KMS-11 (cell line): ENCODE results near the gene ADRA2C.

Source experiments
- H2AFZ ChIP-seq: fragments of 200-600 bp; sonication (generic); 2 replicates; pipeline ENCODE4 v1.6.1; 2016; ENCODE audit warnings: antibody characterized with exemption, mixed run types, low read depth
- H3K27ac ChIP-seq: fragments of 200-600 bp; sonication (generic); 2 replicates; pipeline ENCODE4 v1.6.1; 2016; ENCODE audit warnings: mild to moderate bottlenecking, mixed run types
- H3K27me3 ChIP-seq: fragments of 200-600 bp; sonication (generic); 2 replicates; pipeline ENCODE4 v1.6.1; 2017; ENCODE audit warnings: mild to moderate bottlenecking, low read depth, mixed run types, moderate library complexity; ENCODE audit not compliant: insufficient read depth
- H3K36me3 ChIP-seq: fragments of 200-600 bp; sonication (generic); 2 replicates; pipeline ENCODE4 v1.6.1; 2017; ENCODE audit warnings: mild to moderate bottlenecking, mixed run types; ENCODE audit not compliant: insufficient read depth
- H3K4me1 ChIP-seq: fragments of 200-600 bp; sonication (generic); 2 replicates; pipeline ENCODE4 v1.6.1; 2016; ENCODE audit warnings: mild to moderate bottlenecking, low read depth, mixed run types; ENCODE audit not compliant: poor library complexity, severe bottlenecking
- H3K4me2 ChIP-seq: fragments of 200-600 bp; sonication (generic); 2 replicates; pipeline ENCODE4 v1.7.0; 2016; ENCODE audit warnings: mild to moderate bottlenecking, mixed run types
- H3K4me3 ChIP-seq: fragments of 200-600 bp; sonication (generic); IDR thresholded peaks from 2 replicates; pipeline ENCODE4 v1.6.1; 2017; ENCODE audit warnings: low read depth, low read length, mixed read lengths; ENCODE audit not compliant: insufficient read depth
- H3K79me2 ChIP-seq: fragments of 200-600 bp; sonication (generic); 2 replicates; pipeline ENCODE4 v1.6.1; 2016; ENCODE audit warnings: low read depth, mixed run types; ENCODE audit not compliant: insufficient read depth
- H3K9ac ChIP-seq: fragments of 200-600 bp; sonication (generic); 2 replicates; pipeline ENCODE4 v1.6.1; 2016; ENCODE audit warnings: mild to moderate bottlenecking, mixed run types
- H4K20me1 ChIP-seq: fragments of 200-600 bp; sonication (generic); 2 replicates; pipeline ENCODE4 v1.6.1; 2016; ENCODE audit warnings: mild to moderate bottlenecking, mixed run types; ENCODE audit not compliant: insufficient read depth
- TF ChIP-seq, protein P1 (sequence below): fragments of 200-600 bp; sonication (generic); conservative IDR thresholded peaks from 2 replicates; pipeline ENCODE4 v1.6.1; 2017; ENCODE audit warnings: low read depth, mild to moderate bottlenecking, antibody characterized with exemption, low read length, moderate library complexity, mixed read lengths

Gene ADRA2C

DNA sequence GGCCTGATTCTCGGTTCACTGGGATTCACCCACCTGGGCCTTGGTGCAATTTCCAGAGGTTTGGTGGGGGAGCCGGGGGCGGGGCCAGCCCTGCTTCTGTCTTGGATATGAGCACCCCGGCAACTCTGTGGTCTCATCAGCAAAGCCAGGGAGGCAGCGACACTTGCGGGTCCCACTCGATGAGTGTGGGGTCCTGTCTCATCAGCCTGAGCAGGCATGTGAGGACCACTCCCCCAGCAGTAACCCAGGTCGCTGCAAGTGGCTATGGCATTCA lies 19.0 kb downstream of the ADRA2C start:
- Histone ChIP-seq H2AFZ (no peak overlapping the region), H3K4me2 (no peak overlapping the region), H3K4me1 (no peaks in the 10 kb centered on the region), H4K20me1 (no peaks in the 10 kb centered on the region), H3K27ac (no peak overlapping the region), H3K4me3 (no peak overlapping the region), H3K79me2 (no peaks in the 10 kb centered on the region), H3K27me3 (peaks cover 4% of the 10 kb centered on the region; the same call in 1 of the 2 replicates), H3K36me3 (no peaks in the 10 kb centered on the region), H3K9ac (no peak overlapping the region)
- TF ChIP-seq, protein P1, sequence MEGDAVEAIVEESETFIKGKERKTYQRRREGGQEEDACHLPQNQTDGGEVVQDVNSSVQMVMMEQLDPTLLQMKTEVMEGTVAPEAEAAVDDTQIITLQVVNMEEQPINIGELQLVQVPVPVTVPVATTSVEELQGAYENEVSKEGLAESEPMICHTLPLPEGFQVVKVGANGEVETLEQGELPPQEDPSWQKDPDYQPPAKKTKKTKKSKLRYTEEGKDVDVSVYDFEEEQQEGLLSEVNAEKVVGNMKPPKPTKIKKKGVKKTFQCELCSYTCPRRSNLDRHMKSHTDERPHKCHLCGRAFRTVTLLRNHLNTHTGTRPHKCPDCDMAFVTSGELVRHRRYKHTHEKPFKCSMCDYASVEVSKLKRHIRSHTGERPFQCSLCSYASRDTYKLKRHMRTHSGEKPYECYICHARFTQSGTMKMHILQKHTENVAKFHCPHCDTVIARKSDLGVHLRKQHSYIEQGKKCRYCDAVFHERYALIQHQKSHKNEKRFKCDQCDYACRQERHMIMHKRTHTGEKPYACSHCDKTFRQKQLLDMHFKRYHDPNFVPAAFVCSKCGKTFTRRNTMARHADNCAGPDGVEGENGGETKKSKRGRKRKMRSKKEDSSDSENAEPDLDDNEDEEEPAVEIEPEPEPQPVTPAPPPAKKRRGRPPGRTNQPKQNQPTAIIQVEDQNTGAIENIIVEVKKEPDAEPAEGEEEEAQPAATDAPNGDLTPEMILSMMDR = no peak

DNA sequence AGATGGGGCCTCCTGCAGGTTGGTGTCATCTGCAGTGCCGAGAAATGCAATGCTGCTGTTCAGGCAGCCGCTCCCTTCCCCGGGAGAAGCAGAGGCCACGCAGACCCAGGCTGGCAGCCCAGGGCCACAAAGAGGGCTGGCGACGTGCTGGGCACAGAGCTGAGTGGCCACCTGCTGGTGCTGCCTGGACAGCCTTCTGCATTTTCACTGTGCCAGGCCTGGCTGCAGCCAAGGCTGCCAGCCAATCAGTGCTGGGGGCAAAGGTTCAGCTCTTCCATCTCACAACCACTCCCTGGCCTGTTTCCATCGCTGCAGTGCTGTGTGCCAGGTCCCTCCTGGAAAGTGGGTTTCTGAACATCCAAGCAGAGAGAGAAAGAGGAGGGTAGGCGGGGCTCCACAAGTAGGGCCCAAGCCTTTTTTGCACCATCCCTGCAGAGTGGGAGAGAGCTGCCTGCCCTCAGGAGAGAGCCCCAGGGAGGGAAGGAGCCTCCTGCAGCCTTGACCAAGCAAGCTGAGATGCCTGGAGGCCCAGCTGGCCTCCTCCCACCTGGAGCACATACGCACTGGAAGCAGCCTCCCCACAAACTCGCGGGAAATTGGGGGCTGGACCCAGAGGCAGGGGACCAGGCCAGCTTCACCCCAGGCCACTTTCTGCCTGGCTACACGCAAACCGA lies 20.1 kb downstream of the ADRA2C start:
- no peaks in the 10 kb centered on the region for H4K20me1 ChIP-seq
- H3K4me2 ChIP-seq = no peak overlapping the region
- TF ChIP-seq, protein P1 = no peak

GRCh38 chr4:3787489-3788365 lies 21.5 kb downstream of the ADRA2C start:
- Histone ChIP-seq H3K4me1 (no peaks in the 10 kb centered on the region), H3K27ac (no peak overlapping the region), H3K9ac (no peak overlapping the region), H3K27me3 (peaks cover 3% of the 10 kb centered on the region; the same call in 1 of the 2 replicates), H3K4me2 (no peak overlapping the region), H3K4me3 (no peak overlapping the region), H3K79me2 (no peaks in the 10 kb centered on the region), H4K20me1 (no peaks in the 10 kb centered on the region), H2AFZ (no peak overlapping the region), H3K36me3 (no peaks in the 10 kb centered on the region)
- TF ChIP-seq, protein P1 = no peak

More for the DNA sequence above, 20.1 kb downstream of the ADRA2C start:
- no peak overlapping the region for H2AFZ ChIP-seq
- H3K36me3 ChIP-seq = no peaks in the 10 kb centered on the region
- no peak overlapping the region for H3K27ac ChIP-seq
- H3K9ac ChIP-seq = no peak overlapping the region
- no peaks in the 10 kb centered on the region for H3K79me2 ChIP-seq
- H3K4me3 ChIP-seq = no peak overlapping the region
- H3K4me1 ChIP-seq = no peaks in the 10 kb centered on the region
- H3K27me3 ChIP-seq = peaks cover 4% of the 10 kb centered on the region; the same call in 1 of the 2 replicates

DNA sequence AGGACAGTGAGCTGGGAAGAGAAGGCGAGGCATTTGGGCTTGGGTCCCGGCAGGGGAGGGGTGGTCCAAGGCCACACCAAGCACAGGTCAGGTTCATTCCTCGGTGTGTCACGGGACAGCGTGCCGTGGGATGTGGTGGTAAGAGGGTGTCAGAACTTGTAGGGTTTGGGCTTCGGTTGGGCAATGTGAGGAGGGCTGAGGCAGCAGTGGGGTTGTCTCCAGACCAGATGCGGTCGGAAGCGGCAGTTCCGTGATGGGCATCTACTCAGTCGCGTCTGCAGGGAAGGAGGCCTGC lies 22.1 kb downstream of the ADRA2C start:
- Histone ChIP-seq H3K36me3 (no peaks in the 10 kb centered on the region), H3K4me3 (no peak overlapping the region), H4K20me1 (no peaks in the 10 kb centered on the region), H3K27ac (no peak overlapping the region), H3K9ac (no peak overlapping the region), H3K79me2 (no peaks in the 10 kb centered on the region), H3K27me3 (peaks cover 2% of the 10 kb centered on the region; the same call in 1 of the 2 replicates), H2AFZ (no peak overlapping the region), H3K4me1 (no peaks in the 10 kb centered on the region), H3K4me2 (no peak overlapping the region)
- TF ChIP-seq, protein P1 = no peak
